Activated T-cell treated with anti-CD3 and anti-CD28 coated beads for 1 hour (primary cell): ENCODE data around the gene TLCD3B.
"Not testable (repeated sequence)": the region's sequence is repeated elsewhere in the genome, so short reads cannot be mapped to it uniquely, and the experiment has no call there.

Experiments
- DNase-seq: peaks from one replicate; pipeline ENCODE4 v3.0.0-alpha.2; 2020; ENCODE audit warnings: low read depth

TLCD3B gene

DNA sequence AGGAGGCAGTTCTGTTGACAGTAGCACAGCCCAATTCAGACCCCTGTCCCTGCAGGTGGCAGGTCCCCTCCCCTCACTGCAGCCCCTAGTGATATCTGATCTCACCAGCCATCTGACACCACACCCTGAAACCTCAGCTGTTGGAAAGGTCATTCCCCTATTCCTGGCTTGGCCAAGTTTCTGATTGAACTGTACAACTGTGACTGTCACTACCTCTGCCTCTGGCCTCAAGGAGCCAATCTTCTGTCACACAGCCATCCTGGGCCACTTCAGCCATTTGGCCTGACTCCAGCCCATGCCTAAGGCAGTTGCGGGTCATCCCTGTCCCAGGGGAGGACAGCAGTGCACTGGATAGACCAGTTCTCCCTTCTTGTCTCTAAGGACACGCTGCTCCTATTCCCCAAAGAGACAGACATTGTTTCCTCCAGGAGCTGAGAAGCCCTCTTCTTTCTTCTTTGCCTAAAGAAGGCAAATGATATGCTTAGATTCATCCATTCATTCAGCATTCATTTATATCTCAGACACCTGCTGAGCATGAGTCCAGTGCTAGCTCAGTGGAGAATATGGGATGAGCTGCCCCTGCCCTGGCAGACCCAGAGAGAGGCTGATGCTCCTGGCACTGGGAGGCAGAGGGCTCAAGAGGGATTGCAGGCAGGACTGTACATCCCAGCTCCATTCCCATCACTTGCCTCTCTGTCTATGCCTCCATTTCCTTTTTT is 29.9 kb upstream of the TLCD3B start:
- DNase-seq, result no peak

- no peak for DNase-seq
These were observed 29.3 kb upstream of the TLCD3B start for GRCh38 chr16:30060346-30060745.

GRCh38 chr16:30054959-30055553 is 24.0 kb upstream of the TLCD3B start:
- peak; percentile 27 for DNase-seq

DNA sequence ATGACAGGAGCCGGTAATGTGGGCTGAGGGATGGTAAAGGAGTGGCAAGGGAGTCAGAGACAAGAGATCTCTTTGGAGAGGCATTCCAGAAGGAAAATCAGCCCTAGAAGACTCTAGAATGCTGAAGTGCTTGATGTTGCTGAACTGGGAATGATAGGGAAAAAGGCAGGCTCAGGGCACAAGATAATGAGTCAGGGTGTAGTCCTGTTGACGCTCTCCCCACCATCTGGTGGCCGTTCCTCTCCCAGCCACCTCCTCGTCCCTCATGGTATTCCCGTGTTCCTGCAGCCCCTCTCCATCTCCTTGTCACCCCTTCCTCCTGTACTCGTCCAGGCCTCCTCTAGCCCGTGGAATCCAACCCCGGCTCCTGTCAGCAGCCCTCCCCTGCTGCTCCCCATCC is 23.4 kb upstream of the TLCD3B start:
- no peak for DNase-seq

DNA sequence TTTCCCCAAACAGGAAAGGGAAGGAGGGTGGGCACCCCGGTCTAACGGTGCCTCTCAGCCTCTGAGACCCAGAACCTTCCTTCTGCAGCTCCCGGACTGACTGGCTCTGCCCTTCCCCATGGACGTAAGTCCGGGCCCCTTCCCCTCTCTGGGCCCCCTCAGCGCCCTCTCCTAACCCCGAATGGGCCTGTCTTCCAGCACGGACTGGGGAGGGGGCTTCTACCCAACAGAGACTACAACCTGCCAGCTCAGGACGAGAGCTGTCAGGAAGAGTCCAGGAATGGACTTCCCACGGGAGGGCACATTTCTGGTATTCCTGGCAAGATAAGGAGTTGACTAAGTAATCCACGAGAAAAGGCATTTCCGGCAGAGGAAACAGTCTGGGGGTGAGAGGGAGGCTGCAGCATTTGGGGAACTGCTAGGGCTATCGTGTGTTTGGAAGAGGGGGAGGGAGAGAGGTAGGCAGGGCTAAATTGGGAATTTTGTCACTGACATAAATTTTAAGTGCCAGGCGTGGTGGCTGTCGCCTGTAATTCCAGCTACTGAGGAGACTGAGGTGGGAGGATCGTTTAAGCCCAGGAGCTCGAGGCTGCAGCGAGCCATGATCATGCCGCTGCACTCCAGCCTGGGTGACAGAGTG is 22.4 kb upstream of the TLCD3B start:
- no peak for DNase-seq

- DNase-seq, result peak; percentile 85
These were observed 21.8 kb upstream of the TLCD3B start for GRCh38 chr16:30052671-30053372.

DNA sequence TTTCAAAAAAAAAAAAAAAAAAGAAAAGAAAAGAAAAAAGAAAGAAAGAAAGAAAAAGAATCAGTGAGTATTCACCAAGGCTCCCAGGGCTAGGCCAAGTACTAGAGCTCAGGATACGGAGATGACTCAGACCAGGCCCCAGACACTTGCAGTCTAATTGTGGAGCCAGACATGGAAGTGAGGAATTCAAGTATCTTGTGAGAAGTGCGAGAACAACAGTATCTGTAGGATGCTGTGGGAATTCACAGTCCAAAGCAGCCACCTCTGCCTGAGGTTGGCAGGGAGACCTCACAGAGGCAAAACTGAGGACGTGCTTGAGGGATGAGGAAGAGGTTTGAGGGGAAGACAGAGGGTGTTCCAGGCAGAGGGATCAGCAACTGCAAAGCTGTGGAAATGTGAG is 20.4 kb upstream of the TLCD3B start:
- no peak for DNase-seq

GRCh38 chr16:30049871-30050270 is 18.8 kb upstream of the TLCD3B start:
- no peak for DNase-seq

DNA sequence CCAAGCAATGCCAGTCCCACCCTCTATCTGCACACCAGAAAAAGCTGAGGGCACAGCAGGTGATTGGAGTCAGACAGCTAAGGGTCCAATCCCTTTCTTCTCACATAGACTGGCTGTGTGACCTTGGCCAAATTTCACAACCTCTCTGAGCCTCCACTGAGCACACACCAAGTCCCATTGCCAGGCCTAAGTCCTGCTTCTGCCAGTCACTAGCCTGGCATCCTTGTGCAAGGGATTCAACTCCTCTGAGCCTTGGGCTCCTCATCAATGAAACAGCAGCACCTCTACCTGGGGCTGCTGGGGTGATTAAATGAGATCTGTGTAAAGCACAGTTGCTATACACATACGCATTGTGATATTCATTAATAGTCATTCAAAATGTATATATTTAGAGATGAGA is 15.5 kb upstream of the TLCD3B start:
- DNase-seq, result no peak

GRCh38 chr16:30046178-30046577 is 15.1 kb upstream of the TLCD3B start:
- no peak for DNase-seq

GRCh38 chr16:30041841-30042240 is 10.8 kb upstream of the TLCD3B start:
- DNase-seq, result no peak

GRCh38 chr16:30040690-30041089 is 9.6 kb upstream of the TLCD3B start:
- not testable (repeated sequence) for DNase-seq

DNA sequence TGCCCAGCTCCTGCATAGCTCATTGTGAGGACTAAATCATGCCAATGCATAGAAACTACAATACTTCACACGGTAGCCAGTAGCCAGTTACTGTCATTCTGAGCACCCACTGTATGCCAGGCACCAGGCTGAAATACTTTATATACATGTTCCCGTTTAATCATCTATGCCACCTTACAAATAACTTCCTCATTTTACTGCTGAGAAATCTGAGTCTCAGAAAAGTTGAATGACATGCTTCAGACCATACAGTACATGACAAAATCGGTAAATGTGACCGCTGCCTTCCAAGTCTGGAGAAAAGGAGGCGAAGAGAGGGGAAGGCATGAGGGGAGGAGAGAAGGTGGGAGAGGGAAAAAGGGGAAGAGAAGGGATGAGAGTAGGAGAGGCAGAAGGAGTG is 9.2 kb upstream of the TLCD3B start:
- no peak for DNase-seq

DNA sequence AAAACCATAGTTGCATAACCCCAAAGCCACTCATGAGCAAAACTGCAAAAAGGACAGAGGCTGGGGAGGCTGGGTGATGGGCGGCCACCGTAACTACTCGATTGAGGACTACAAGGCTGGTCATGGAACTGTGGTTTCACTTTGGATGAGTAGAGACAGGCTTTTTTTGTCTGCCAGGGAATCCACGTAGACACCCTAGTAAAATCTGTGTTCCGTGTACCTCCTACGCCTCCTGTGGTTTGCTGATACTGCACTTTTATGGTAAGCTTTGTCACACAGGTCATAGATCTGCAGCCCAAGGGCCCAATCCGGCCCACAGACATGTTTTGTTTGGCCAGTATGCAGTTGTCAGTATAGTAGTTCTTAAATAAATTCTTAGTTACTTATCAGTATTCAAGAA is 2.2 kb upstream of the TLCD3B start:
- no peak for DNase-seq

GRCh38 chr16:30032083-30032819 is 1.2 kb upstream of the TLCD3B start:
- DNase-seq, result peak; percentile 37

GRCh38 chr16:30031477-30031918 is 427 bp upstream of the TLCD3B start:
- no peak for DNase-seq

DNA sequence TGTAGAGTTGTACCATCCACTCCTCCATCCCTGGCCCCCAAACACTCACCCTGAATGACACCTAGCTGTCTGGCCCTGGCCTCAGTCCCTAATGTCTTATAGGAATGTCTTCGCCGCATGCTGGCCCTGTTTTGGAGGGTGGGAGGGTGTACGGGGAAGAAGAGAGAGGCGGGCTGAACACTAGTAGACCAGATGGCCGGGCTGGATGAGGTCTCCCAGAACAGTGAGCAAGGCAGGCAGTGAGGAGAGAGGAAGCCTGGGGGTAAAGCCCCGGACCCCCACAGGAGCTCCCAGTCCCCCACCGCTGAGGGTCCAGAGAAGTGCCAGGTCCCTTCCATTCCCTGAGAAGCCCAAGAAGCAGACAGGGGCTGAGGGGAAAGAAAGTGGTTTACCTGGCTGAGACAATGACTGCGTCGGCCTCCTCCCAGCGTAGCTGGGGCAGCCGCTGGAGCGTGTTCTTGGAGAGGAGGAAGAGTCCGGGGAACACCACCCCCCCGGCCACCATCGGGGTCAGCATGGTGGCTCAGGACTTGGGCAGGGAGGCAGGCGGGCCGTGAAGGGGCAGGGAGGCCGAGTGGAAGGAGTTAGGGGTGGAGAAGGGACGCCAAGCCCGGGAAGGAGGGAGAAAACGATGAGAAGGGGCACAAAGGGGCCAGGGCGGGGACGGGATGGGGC is 923 bp downstream of the TLCD3B start:
- no peak for DNase-seq

DNA sequence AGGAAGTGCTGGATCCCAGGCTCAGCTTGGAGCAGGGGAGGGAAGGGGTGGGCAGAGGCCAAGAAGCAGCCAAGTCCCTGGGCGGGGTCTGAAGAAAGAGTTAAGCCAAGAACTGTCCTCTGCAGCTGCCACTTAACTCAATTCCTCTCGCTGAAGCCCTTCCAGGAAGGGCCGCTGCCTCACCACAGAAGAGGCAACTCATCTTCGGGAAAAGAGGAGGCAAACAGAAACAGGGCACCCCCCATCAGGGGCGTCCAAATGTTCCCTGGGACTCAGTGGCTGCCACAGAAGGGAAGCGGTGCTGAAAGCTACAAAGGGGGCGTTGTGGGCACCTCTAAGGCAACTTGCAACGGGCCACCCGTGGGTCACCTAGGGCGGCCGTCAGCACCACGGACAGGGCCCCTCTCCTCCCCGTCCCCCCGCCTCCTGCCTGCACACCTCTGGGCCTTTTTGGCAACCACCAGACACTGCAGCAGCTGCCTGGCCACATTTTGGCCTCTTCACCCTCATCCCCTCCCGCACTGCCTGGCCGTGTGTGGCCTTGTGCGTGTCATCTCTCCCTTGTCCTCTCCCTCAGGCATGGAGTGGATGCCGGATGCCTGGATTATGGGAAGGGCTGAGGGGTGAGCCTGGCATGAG is 2.5 kb downstream of the TLCD3B start:
- DNase-seq, result no peak

- no peak for DNase-seq
These were observed 3.3 kb downstream of the TLCD3B start for GRCh38 chr16:30027588-30028437.

DNA sequence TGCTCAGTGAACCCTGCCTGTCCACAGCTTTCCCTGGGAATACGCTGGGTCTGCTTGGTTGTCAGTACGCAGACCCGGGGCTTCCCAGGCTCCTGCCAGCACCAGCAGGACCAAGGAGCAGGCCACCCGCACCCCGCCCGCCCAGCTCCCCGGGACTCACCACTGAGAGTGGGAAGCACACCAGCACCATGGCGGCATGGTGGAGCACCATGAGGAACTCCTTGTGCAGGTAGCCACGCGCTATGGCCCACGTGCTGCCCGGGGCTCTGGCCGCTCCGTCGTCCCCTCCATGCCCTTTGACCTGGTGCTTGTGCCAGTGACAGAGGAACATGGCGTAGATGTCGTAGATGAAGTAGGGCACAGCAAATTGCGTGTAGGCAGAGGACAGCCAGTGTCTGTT is 4.6 kb downstream of the TLCD3B start:
- DNase-seq, result no peak
